Hindlimb muscle (tissue), 1 donor: ENCODE results near the gene LCP2. TPM values are rescaled to one million over a fixed set of nuclear protein-coding genes. Genes with fewer than 3 reads are reported as not detected.
A peak's percentile ranks its signal among the peaks of the same experiment; 100 is the strongest.

Experiments used
- DNase-seq: peaks from one replicate; pipeline ENCODE4 v3.0.0-alpha.2; 2013
- polyA plus RNA-seq: library from polyadenylated mRNA; unstranded; fragments of 120-200 nt; gene quantifications from one replicate; pipeline ENCODE4 v1.2.1, GENCODE V29; 2013; ENCODE audit not compliant: insufficient read length

LCP2 gene
- polyA plus RNA-seq, 1 donor: 7.4 TPM

DNA sequence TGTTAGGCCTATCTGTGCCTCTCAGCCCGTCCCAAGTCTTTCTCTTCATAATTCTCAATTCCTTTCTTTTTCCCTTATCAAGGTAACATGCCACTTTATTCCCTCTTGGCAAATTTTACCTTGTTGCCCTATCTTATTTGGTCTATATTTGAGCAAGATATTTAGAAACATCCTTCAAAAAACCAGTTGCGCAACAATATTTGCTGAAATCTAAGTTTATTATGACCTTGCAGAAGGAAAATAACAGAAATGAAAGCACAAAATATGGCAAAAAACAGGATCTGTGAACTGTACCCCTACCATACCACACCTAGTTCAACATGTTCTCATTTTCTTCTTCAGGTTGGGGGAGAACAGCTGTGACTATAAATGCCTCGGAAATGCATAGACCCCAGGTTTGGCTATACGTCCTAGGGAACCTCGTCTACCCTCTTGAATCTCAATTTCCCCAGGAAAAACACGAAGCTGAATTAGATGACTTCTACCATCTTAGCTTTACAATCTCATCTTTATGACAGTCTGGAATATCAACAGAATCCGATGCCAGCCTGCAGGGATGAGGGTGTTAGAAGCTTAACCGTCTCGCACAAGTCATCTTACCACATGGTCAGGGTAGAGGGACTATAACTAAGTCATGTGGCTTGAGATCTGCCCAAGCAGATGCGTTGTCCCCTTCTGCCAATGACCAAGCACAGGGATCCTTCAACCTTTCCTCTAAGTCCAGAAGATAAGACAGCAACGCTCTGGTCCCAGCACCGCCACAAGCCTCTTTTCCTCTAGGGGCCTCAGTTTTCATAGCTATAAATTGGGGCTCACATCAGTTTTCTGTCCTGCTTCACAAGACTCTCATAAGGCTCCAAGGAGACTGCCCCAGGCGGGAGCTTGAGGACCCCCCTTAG lies 1.3 kb downstream of the LCP2 start:
- DNase-seq: no peak

DNA sequence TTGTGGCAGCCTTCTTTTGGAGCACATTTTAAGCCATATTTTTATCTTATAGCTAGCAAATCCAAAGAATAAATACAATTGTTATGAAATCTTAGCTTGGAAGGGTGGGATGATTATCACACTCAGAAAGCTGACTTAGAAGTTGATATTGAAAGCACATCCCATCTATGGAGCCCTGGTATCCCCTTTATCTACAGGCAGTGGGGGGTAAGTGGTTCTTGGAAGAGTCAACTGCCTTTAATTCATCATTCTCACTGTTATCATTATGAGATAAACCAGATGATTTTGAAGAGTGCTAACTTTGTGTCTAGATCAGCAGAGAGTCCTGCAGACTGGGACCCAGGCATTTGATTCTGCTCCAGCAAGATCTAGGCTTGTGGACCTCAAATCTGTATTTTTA lies 3.0 kb downstream of the LCP2 start:
- no peak for DNase-seq

DNA sequence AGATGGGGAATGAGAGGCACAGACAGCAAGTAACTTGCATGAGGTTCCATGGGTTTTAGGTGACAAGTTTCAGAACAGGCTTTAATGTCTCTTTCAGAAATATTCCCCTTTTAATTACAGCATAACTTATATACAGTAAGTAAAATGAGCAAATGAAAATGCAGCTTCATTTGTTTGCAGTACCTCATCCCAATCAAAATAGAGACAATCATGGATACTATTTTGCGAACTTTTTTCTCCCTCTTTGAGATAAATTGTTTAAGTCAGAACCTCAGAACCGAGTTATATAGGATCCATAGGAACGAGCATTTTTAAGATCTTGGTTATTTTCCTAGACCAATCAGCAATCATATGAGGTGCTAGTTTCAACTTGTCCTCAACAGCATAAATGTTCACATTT lies 3.5 kb downstream of the LCP2 start:
- DNase-seq: no peak

DNA sequence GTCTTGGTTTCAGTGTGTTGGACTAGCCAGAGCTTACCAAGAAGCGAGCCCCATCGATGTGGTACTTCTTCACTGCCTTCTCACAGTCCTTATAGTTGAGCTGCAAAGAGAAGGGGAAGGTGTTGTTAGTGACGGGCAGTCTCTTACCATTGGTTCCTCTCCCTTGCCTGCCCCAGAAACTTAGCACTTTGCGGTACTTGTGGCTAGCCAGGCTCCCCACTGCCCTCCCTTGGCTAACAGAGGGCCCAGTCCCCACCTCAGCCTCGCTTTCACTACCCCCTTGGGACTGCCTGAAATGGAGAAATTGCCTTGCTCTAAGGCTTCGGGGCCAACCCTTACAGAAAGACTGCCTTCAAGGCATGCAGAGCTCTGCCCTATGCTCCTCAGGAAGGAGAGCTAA lies 4.3 kb downstream of the LCP2 start:
- DNase-seq: no peak

DNA sequence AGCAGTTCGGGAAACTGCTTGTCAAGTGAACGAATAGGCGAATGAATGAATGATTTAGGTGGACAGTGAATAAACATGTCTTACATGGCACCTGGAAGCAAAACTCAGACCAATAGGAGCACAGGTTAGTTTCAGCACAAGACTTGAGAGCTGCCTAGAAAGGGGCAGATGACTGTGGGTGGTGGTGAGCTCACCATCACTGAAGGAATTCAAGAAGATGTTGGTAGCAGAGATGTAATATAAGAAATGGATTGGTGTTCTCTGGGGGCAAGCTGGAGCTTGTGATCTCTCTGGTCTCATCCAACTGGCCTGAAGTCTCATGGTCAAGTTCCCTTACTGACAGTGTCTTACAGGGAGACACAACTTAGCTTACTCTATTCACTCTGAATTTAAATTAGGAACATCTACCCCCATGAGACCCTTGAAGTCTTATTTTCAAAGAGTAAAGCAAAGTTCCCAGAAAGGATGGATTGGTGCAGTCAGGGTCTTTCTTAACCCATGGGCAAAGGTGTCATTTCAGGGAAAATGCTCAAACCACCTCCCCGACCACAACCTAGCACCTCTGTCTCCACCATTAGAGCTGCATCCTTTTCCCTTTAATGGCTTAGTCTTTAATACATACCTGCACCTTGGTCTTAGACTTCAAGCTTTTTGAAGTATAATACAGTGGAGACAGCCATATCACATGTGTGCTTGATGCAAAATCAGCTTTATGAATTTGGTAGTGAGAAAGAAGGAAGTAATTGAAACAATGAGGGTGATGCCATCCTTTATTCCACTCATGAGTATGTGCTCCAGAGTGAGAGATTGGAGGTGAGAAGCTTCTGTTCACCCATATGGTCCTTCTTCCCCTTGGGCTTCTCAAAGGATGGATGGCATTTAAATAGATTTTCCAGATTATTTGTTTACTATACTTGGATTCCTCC lies 5.1 kb downstream of the LCP2 start:
- DNase-seq: no peak

DNA sequence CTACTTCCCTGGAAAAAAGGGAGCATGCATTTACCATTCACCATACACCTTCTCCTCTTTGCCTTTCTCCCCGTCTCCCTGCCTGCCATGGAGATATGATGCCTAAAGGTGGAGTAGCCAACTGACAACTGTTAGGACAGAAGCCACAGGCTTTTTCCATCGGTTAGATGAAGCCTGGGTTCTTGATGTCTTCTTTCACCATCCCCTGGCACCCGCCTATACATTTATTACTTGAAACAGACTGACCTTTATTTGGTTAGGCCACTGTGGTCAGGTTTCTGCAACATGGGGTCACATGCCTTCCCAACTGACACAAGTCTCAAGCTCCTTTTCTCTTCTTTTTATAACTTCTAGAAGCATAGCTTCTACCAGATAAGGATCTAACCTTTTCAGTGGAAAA lies 7.1 kb downstream of the LCP2 start:
- no peak for DNase-seq

DNA sequence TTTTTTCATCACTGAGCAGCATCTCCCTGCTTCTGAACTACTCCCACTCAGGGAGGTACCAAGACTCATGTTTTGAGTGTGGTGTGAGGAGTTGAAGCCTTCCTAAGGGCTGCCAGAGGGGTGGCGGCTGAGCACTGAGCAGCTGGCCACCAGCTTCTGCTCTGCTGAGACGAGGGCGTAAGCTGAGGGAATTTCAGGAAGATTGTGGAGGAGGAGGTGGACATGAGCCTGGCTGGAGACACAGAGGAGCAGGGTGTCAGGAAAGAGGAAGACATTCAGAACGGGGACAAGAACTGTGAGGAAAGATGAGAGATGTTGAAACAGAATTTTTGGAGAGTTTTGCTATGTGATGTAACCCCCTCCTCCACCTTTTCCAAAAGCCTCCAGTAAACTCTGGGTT lies 7.8 kb downstream of the LCP2 start:
- no peak for DNase-seq

DNA sequence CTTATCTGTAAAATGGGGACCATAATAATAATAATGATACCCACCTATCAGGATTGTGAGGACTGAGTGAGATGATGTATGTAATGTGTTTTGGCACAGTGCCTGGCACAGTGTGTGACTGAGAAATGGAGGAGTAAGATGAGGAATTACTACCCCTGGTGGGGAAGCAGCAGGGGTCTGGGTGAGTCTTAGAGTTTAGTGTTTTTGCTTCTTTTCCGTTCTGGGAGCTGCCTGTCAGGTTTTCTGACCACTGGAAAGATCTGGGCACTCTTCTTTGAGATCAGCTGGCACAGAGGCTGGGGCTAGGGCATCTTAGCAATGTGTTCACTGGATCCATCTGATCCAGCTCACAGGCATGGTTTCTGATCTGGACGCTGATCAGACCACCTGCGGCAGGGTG lies 8.5 kb downstream of the LCP2 start:
- no peak for DNase-seq

DNA sequence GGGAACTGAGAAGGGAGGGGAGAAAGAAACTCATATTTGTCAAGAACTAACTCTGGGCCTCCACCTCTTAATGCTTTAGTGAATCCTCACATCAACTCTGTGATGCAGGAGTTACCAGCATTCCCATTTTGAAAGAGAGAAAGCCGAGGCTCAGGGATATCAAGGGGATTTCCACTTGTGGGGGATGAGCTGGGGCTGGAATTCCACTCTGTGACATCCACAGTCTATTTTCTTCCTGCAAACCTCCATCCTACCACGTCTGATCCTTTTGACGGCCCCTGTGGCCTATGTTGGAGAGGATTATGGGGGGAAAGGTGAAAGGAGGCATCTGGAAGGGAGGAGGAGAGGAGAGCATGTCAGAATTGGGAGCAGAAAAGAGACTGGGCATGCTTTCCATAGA lies 9.0 kb downstream of the LCP2 start:
- DNase-seq: no peak

DNA sequence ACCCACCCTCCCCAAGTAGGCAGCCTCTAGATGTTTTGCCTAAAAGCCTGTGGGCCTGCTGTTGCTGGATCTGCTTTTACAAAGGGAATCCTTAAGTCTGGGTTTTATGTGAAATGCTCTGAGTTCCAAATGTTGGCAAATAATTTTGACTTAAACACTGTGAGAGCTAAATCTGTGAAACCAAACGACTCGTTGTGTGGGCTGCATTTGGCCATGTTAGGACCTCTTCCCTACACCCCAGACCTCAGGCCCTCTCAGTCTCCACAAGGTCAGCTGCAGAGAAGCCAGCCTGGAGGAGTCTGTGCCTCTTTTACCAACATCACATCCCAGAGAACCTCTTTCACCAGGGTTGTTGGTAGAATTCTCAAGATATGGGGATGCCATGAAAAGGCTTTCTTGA lies 9.4 kb downstream of the LCP2 start:
- no peak for DNase-seq

DNA sequence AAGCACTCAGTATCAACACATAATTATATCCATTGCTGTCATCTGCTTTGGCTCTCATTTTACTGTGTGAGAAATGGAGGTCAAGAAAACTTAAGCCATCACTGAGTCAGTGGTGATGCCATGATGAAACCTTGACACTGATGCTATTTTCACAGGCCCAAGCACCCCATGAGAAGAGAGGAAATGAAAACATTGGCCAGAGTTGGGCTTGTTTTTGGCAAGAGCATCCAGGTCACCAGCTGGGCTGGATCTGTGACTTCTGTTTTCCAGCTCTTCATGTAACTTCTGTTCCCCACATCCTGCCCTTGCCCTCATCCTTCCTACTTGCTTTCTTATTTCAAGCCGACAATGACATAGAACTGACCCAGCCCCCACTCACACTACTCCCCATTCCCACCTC lies 10.0 kb downstream of the LCP2 start:
- no peak for DNase-seq

DNA sequence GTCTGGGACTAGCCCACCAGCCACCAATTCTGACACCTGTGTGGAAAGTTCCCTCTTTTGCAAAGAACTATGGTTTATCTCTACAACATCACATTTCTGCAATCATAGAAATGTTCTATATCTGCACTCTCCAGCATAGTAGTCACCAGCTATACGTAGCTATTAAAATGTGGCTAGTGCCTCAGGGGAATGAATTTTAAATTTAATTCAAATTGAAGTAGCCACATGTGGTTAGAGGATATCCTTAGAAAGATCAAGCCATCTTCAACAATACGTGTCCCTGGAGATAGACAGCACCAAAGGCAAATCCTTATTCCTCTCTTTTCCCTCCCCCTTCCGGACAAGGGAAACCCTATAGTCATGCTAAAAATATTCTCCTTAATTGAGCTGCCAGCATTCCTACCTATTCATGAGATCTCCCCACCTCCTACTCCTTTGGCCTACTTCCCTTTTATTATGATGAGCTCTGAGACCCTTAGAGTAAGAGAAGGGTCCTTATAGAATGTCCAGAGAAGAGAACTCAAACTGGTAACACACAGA lies 11.1 kb downstream of the LCP2 start:
- no peak for DNase-seq

DNA sequence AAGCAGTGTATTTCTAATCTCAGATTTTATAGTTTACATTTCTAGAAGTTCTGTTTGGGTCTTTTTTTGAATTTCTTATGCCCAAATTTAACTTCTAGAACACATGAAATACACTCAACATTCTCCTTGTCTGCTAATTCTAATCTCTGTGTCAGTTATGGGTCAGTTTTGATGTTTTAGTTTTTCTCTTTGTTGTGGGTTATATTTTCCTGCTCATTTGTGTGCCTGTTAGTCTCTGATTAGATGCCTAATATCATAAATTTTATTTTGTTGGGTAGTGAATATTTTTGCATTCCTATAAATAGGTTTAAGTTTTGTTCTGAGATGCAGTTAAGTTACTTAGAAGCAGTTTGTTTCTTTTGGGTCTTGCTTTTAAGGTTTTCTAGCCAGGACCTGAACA lies 12.4 kb downstream of the LCP2 start:
- DNase-seq: no peak

DNA sequence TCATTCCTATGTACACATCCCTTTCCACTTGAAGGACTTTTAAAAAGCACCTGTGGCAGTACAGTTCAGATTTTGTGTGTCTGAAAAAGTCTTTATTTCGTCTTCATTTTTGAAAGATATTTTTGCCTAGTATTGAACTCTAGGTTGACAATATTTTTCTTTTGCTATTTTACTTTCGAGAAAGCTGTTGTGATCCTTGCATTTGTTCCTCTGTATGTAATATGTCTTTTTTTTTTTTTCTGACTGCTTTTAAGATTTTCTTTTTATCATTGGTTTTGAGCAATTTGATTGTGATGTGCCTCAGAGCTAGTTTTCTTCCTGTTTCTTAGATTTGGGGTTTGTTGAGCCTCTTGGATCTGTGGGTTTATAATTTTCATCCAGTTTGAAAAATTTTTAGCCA lies 13.3 kb downstream of the LCP2 start:
- no peak for DNase-seq

DNA sequence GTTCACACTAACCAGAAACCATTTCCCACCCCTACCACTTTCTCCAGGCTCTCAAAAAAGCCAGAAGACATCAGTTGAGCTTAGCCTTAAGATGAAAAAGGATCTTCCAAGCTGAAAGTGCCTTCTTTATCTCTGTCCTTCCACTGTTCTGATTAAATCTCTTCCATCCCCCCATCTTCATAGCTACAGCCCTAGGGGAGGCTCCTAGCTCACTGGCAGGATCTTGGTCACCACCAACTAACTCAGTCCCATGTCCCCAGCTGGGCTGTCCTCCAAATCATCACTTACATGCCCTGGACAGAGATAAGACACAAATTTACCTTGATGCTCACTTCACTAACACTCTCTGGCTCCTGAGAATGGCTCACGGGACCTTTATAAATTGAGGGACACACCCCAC lies 14.3 kb downstream of the LCP2 start:
- DNase-seq: no peak

DNA sequence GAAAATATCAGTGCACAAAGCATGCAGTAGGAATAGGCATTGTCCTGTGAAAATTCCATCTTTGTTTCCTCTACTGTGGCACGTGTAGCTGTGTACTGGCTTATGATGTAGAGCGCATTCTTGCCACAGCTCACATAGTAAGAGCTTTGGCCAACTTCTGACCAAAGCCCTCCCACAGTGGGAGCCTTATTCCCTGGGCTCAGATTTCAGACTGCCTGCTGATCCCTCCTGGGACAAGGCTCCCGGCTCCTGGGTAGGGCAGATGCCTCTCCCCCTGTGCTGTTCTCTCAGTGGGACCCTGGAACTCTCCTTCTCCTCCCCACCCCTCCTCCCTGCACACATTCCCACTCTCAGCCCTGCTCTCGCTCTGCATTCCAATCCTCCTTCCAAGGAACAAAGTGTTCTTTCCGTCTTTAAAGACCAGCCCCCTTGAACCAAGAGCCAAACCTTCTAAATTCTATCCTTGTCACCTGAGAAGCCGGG lies 17.5 kb downstream of the LCP2 start:
- peak; percentile 52 for DNase-seq

DNA sequence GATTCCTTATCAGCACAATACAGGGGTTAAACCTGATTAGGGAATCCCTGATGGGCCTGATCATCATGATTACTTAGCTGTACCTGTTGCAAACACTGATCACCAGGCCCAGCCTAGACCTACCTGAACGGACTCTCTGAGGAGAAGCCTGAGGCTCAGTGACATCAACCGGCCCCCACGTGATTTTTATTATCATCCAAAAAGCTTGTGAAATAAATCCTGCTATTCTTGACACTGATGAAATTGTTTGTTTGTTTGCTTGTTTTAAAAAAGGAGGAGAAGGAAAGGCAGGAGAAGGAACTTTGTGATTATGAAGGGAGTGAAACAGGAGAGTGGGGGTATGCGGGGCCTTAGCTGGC lies 18.1 kb downstream of the LCP2 start:
- DNase-seq: no peak

DNA sequence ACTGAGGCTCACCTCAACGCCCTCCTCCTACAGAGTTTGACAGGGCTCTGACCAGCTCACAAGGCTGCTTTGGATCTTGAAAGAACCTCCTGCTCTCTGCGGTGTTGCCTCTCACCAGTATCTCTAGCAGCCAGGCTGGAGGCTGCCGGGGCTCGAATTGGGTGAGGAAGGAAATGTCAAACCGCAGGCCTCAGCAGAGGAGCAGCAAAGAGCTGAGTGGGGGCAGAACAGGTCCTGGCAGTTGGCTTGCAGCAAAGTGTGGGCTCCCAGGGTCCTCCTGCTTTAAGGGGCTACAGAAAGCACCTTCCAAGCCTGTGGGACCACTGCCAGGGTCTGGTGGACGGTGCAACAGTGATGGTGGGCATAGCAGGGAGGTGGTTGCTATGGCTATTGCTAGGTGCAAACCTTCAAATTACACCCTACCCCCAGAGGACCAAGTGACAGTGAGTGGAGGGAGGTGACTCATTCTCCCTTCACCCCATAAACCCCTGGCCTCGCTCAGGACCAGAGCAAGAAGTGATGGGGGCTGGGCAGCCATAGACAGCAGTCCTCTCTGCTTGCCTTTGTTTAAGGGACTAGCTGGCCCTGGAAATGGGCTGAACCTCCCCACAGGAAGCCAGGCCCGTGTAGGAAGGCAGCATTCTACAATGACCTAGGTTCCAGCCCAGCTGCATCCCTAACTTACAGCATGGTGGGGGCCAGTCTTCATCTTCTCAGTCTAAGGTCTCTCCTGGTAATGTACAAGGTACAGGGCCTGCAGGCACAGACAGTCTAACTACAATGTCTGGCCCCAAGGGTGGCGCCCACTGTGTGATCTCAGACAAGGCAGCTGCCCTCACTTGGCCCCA lies 18.7 kb downstream of the LCP2 start:
- no peak for DNase-seq

DNA sequence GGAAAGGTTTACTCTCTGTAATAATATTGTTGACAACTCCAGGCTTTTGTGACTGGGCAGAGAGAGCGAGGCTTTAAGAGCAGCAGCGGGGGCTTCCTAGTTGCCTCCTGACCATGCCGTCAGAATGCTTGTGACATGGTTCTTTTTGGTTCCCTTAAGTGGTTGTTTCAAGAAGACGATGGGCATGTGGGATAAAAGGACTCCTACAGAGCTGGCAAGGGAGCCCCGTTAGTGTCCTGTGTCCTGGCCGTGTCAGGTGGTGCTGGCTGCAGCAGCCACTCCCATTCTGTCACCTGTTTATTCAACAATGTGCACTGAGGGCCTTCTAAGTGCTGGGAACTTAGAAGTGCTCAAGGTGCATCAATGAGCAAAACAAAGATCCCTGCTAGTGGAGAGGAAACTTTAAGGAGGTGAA lies 19.7 kb downstream of the LCP2 start:
- no peak for DNase-seq

DNA sequence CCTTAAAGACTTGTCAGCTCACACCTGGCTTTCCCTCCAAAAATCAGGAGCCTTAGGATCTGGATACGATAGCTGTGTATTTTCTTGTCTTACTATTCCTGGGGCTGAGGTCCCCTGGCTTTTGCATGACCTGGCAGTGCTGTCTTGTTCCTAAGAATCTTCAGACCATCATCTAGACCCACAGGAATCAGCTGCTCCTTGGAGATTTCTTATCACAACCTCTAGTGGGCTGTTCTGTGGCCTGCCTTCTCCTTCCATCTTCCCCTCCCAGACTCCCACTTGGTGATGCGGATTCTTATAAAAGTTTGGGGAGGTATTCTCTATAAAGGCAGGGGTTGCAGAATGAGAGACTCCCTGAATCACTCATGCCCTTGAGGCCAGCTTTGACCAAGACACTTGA lies 21.4 kb downstream of the LCP2 start:
- DNase-seq: no peak

DNA sequence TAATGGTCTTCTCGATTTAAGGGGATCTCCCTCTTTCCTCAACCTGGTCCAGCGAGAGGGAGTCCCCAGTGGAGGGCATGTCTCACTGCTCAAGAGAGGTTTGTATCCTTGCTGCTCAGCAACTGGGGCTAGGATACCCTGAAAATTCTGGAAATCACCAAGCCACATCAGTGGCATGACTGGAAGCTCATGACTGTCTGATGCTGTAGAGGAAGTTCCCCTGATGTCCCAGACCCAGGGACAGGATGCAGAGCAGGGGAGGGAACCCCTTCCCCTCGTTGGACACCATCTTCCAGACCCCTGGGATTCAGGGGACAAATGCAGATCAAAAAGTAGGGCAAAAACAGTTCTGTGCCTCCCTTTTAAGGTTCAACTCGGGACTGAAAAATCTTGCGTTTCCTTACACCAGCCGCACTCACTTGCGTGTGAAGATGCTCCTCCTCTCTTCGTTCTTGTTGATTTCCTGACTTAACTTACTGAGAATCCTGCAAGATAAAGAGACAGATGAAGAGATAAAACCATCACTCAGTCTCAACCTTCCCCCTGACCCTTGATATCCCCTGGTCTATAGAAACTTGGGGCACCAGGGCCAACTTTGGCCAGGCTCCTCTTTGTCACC lies 22.1 kb downstream of the LCP2 start:
- no peak for DNase-seq
